GM12878 (cell line): ENCODE results near the gene SPHK2. TPM values are rescaled to one million over a fixed set of nuclear protein-coding genes. Genes with fewer than 3 reads are reported as not detected.

Experiments
- BMI1 ChIP-seq: fragments of 450-650 bp; IDR thresholded peaks from 2 replicates; pipeline ENCODE4 v1.6.1; 2016; ENCODE audit warnings: mild to moderate bottlenecking, moderate library complexity, borderline replicate concordance
- CBFB ChIP-seq: IDR thresholded peaks from 2 replicates; pipeline ENCODE4 v1.6.1; 2016; ENCODE audit warnings: antibody characterized with exemption, low read depth
- CHD1 ChIP-seq: IDR thresholded peaks from 2 replicates; pipeline ENCODE4 v1.6.1; 2012; ENCODE audit warnings: low read depth, low read length, improper control_type of control experiment
- HSF1 ChIP-seq: fragments of 150-350 bp; IDR thresholded peaks from 2 replicates; pipeline ENCODE4 v1.6.1; 2014; ENCODE audit warnings: mild to moderate bottlenecking, low read depth, low read length
- PML ChIP-seq: IDR thresholded peaks from 2 replicates; pipeline ENCODE4 v1.6.1; 2012; ENCODE audit warnings: low read length, inconsistent platforms
- PRDM15 ChIP-seq: fragments of 450-650 bp; formaldehyde crosslinking; IDR thresholded peaks from 2 replicates; pipeline ENCODE4 v1.4.0; 2020; ENCODE audit warnings: mild to moderate bottlenecking, moderate library complexity
- RAD51 ChIP-seq: fragments of 450-650 bp; IDR thresholded peaks from 2 replicates; pipeline ENCODE4 v1.6.1; 2016; ENCODE audit warnings: moderate library complexity, mild to moderate bottlenecking, inconsistent platforms
- RUNX3 ChIP-seq: IDR thresholded peaks from 2 replicates; pipeline ENCODE4 v1.6.1; 2012; ENCODE audit warnings: low read length, inconsistent platforms
- SP1 ChIP-seq: IDR thresholded peaks from one replicate; pipeline ENCODE4 v1.6.1; 2011; ENCODE audit warnings: low read depth, low read length
- SPI1 ChIP-seq: IDR thresholded peaks from 2 replicates; pipeline ENCODE4 v1.6.1; 2011; ENCODE audit warnings: low read depth, mild to moderate bottlenecking, low read length, moderate library complexity, borderline replicate concordance; ENCODE audit not compliant: insufficient read depth
- STAT1 ChIP-seq: fragments of 450-650 bp; conservative IDR thresholded peaks from 2 replicates; pipeline ENCODE4 v1.6.1; 2014; ENCODE audit warnings: antibody characterized with exemption, mild to moderate bottlenecking
- TCF3 ChIP-seq: IDR thresholded peaks from 2 replicates; pipeline ENCODE4 v1.6.1; 2012; ENCODE audit warnings: low read depth, mild to moderate bottlenecking, low read length, borderline replicate concordance; ENCODE audit not compliant: insufficient read depth
- ZNF384 ChIP-seq: IDR thresholded peaks from 2 replicates; pipeline ENCODE4 v1.6.1; 2012; ENCODE audit warnings: low read depth, mild to moderate bottlenecking, low read length, improper control_type of control experiment, borderline replicate concordance
- polyA plus RNA-seq, 11 experiments: library from polyadenylated mRNA; depleted of rRNA in 4 of 11; unstranded in 6 of 11; stranded (reverse) in 5 of 11; fragments of >200 nt; fragmentation: Nextera tagmentation in 4 of 11; fragmentation: Illumina TruSeq in 1 of 11; extraction: Ambion mirVana in 4 of 11; extraction: Trizol in 1 of 11; gene quantifications; 1 replicate in 1 of 11; 2 replicates in 10 of 11; pipeline versions ENCODE4 v1.2.1 to v1.2.3, GENCODE V29; 2011 to 2016; ENCODE audit warnings: inconsistent platforms in 2 of 11, missing spikeins in 2 of 11, low read depth in 1 of 11
- total RNA-seq, 4 experiments: library from RNA; depleted of rRNA in 3 of 4; stranded (reverse); fragments of >200 nt in 3 of 4; fragmentation: Illumina TruSeq in 1 of 4; extraction: Trizol in 1 of 4; gene quantifications; 2 replicates each; pipeline versions ENCODE4 v1.2.1 to v1.2.3, GENCODE V29; 2013 to 2021
- TF ChIP-seq, protein P1 (sequence below): IDR thresholded peaks from 2 replicates; pipeline ENCODE4 v1.6.1; 2012; ENCODE audit warnings: low read depth, low read length, improper control_type of control experiment
- TF ChIP-seq, protein P2 (sequence below): IDR thresholded peaks from 2 replicates; pipeline ENCODE4 v1.6.1; 2011; ENCODE audit warnings: mild to moderate bottlenecking, low read depth, low read length, moderate library complexity; ENCODE audit not compliant: insufficient replicate concordance
- TF ChIP-seq, protein P3 (sequence below): fragments of 450-650 bp; IDR thresholded peaks from 2 replicates; pipeline ENCODE4 v1.6.1; 2017; ENCODE audit warnings: low read depth, mild to moderate bottlenecking, moderate library complexity
- TF ChIP-seq, protein P4 (sequence below), 3 experiments: IDR thresholded peaks in 2 of 3; conservative IDR thresholded peaks in 1 of 3; 2 replicates each; pipeline ENCODE4 v1.5.1; 2011; ENCODE audit warnings: low read depth in 3 of 3, low read length in 3 of 3, mild to moderate bottlenecking in 3 of 3, control low read depth in 2 of 3, moderate library complexity in 2 of 3, inconsistent platforms in 1 of 3, mixed read lengths in 1 of 3; ENCODE audit not compliant: control insufficient read depth in 2 of 3, insufficient read depth in 1 of 3; ENCODE audit errors: extremely low read depth in 1 of 3

SPHK2 gene
- total and polyA plus RNA-seq, 10 of the 15 experiments (the other 5 are each of a cell fraction or from before 2014, with no cell fraction given): 0.37 to 40.5 (median 11.2) TPM

DNA sequence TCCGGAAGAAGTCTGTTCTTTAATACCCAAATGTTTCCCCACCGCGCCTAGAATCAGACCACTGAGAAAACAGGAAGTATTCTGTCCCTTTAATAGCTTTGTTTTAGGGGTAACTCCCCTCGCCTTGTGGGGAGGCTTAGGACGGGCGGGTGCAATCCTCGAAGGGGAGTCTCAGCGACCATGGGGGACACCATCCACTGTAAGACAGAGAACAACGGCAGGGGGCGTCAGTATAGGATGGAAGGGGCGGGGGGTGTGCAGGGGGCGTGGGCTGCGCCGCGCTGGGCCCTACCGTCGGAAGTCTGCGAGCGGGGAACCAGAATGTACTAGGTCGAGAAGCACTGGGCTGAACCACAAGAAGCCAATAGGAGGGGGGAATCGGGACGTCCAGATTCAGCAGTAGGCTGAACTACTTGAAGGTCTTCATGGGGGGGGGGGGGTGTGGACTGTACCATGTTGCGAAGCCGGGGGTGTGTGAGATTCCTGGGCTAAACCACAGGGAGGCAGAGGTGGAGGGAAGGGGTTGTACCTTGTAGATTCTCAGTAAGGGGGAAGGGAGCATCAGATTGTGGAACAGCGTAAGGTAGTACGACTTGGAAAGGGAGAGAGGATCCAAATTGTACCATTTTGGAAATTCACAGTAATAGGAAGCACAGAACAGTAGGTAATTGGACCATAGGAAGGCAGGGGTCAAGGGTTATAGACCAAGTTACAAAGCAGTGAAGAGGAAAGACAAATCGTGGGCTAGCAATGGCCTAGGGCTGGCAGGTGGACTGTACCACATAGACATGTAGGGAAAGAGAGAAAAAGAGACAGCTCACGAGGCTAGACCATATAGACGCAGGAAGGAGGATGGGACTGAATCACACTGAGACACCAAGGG is 18.9 kb downstream of the SPHK2 start (continued):
- TF ChIP-seq HSF1 (no peak), SPI1 (no peak), SP1 (no peak), PML (no peak), PRDM15 (no peak), TCF3 (no peak), STAT1 (0 out of 2 replicates have a peak, but pooled peaks have one; percentile 78), ZNF384 (no peak), RAD51 (peak; percentile 19; the same call in 1 of the 2 replicates), RUNX3 (peak; percentile 62), CBFB (peak; percentile 64; the same call in 1 of the 2 replicates), BMI1 (no peak), CHD1 (peak; percentile 97)
- TF ChIP-seq, protein P1, sequence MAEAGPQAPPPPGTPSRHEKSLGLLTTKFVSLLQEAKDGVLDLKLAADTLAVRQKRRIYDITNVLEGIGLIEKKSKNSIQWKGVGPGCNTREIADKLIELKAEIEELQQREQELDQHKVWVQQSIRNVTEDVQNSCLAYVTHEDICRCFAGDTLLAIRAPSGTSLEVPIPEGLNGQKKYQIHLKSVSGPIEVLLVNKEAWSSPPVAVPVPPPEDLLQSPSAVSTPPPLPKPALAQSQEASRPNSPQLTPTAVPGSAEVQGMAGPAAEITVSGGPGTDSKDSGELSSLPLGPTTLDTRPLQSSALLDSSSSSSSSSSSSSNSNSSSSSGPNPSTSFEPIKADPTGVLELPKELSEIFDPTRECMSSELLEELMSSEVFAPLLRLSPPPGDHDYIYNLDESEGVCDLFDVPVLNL: no peak
- TF ChIP-seq, protein P2, sequence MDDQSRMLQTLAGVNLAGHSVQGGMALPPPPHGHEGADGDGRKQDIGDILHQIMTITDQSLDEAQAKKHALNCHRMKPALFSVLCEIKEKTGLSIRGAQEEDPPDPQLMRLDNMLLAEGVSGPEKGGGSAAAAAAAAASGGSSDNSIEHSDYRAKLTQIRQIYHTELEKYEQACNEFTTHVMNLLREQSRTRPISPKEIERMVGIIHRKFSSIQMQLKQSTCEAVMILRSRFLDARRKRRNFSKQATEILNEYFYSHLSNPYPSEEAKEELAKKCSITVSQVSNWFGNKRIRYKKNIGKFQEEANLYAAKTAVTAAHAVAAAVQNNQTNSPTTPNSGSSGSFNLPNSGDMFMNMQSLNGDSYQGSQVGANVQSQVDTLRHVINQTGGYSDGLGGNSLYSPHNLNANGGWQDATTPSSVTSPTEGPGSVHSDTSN: no peak
- TF ChIP-seq, protein P3, sequence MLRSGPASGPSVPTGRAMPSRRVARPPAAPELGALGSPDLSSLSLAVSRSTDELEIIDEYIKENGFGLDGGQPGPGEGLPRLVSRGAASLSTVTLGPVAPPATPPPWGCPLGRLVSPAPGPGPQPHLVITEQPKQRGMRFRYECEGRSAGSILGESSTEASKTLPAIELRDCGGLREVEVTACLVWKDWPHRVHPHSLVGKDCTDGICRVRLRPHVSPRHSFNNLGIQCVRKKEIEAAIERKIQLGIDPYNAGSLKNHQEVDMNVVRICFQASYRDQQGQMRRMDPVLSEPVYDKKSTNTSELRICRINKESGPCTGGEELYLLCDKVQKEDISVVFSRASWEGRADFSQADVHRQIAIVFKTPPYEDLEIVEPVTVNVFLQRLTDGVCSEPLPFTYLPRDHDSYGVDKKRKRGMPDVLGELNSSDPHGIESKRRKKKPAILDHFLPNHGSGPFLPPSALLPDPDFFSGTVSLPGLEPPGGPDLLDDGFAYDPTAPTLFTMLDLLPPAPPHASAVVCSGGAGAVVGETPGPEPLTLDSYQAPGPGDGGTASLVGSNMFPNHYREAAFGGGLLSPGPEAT: peak; percentile 61
- TF ChIP-seq, protein P4, sequence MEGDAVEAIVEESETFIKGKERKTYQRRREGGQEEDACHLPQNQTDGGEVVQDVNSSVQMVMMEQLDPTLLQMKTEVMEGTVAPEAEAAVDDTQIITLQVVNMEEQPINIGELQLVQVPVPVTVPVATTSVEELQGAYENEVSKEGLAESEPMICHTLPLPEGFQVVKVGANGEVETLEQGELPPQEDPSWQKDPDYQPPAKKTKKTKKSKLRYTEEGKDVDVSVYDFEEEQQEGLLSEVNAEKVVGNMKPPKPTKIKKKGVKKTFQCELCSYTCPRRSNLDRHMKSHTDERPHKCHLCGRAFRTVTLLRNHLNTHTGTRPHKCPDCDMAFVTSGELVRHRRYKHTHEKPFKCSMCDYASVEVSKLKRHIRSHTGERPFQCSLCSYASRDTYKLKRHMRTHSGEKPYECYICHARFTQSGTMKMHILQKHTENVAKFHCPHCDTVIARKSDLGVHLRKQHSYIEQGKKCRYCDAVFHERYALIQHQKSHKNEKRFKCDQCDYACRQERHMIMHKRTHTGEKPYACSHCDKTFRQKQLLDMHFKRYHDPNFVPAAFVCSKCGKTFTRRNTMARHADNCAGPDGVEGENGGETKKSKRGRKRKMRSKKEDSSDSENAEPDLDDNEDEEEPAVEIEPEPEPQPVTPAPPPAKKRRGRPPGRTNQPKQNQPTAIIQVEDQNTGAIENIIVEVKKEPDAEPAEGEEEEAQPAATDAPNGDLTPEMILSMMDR (IDR thresholded peaks at IDR 0.05 in 2 of 3, conservative IDR thresholded peaks at IDR 0.05 in 1 of 3; ENCODE audit: control insufficient read depth in 2 of 3, extremely low read depth in 1 of 3, insufficient read depth in 1 of 3, low read depth in 3 of 3, low read length in 3 of 3): no peak
